Medulla oblongata (tissue), 1 donor: ENCODE data around the gene SYT2.

Experiments
- DNase-seq: peaks from one replicate; pipeline ENCODE4 v3.0.0-alpha.2; 2015; ENCODE audit errors: extremely low spot score

The SYT2 gene

GRCh38 chr1:202677433-202677832 lies 32.8 kb downstream of the SYT2 start:
- DNase-seq = no peak

GRCh38 chr1:202673531-202673930 lies 36.7 kb downstream of the SYT2 start:
- no peak for DNase-seq

GRCh38 chr1:202671399-202671798 lies 38.9 kb downstream of the SYT2 start:
- DNase-seq = peak; percentile 12

- DNase-seq = no peak
Measured at GRCh38 chr1:202665417-202665816, 44.8 kb downstream of the SYT2 start.

- DNase-seq = no peak
Measured at GRCh38 chr1:202664083-202664482, 46.2 kb downstream of the SYT2 start.

GRCh38 chr1:202663131-202663530 lies 47.1 kb downstream of the SYT2 start:
- DNase-seq = no peak

- no peak for DNase-seq
Measured at GRCh38 chr1:202662081-202662480, 48.2 kb downstream of the SYT2 start.

- DNase-seq = no peak
Measured at GRCh38 chr1:202661136-202661845, 49.0 kb downstream of the SYT2 start.

- no peak for DNase-seq
Measured at GRCh38 chr1:202659974-202660373, 50.3 kb downstream of the SYT2 start.

GRCh38 chr1:202659541-202659940 lies 50.7 kb downstream of the SYT2 start:
- no peak for DNase-seq

GRCh38 chr1:202658769-202659168 lies 51.5 kb downstream of the SYT2 start:
- DNase-seq = no peak

- DNase-seq = no peak
Measured at GRCh38 chr1:202658251-202658759, 51.9 kb downstream of the SYT2 start.

- no peak for DNase-seq
Measured at GRCh38 chr1:202656951-202657646, 53.2 kb downstream of the SYT2 start.

- DNase-seq = no peak
Measured at GRCh38 chr1:202656057-202656456, 54.2 kb downstream of the SYT2 start.

- no peak for DNase-seq
Measured at GRCh38 chr1:202654079-202654478, 56.2 kb downstream of the SYT2 start.

GRCh38 chr1:202649553-202650392 lies 60.5 kb downstream of the SYT2 start:
- DNase-seq = no peak

GRCh38 chr1:202648605-202649226 lies 61.5 kb downstream of the SYT2 start:
- no peak for DNase-seq

- DNase-seq = no peak
Measured at GRCh38 chr1:202645097-202645476, 65.2 kb downstream of the SYT2 start.

GRCh38 chr1:202644219-202645096 lies 65.8 kb downstream of the SYT2 start:
- DNase-seq = no peak

- DNase-seq = no peak
Measured at GRCh38 chr1:202643397-202644218, 66.6 kb downstream of the SYT2 start.
